ENCODE measurements around the gene ARID1B.

ARID1B gene

DNA sequence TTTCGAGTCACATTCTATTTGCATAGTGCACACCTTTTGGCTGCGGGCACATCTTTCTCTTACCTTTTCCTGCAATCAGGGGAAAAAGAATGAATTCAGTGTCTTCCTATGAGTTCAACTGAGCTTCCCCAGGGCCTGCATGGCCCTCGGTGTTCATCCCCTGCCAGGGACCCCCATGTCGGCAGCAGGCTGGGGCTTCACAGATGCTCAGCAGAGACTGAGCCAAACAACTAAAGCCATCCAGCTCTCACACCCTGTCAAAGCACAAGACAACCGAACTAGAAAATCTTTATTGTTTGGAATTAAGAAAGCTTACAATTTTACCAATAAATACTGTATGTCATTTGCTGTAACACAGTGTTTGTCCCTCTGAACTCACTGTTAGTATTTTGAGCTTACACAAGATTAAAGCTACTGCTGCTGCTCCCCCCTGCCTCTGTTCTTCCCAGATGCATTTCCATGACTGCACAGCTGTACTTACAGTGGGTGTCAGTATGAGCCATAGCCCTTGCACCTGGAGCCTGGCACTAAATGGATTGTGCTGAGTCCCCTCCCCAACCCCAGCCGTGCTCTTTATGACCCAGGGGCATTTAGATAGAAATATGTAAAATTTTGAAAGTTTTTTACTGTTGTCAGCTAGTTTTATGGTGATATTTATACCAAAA, 340.4 kb downstream of the ARID1B start:
- DNase-seq, result no peak

GRCh38 chr6:157119502-157120027, 342.4 kb downstream of the ARID1B start:
- no peak for DNase-seq

DNA sequence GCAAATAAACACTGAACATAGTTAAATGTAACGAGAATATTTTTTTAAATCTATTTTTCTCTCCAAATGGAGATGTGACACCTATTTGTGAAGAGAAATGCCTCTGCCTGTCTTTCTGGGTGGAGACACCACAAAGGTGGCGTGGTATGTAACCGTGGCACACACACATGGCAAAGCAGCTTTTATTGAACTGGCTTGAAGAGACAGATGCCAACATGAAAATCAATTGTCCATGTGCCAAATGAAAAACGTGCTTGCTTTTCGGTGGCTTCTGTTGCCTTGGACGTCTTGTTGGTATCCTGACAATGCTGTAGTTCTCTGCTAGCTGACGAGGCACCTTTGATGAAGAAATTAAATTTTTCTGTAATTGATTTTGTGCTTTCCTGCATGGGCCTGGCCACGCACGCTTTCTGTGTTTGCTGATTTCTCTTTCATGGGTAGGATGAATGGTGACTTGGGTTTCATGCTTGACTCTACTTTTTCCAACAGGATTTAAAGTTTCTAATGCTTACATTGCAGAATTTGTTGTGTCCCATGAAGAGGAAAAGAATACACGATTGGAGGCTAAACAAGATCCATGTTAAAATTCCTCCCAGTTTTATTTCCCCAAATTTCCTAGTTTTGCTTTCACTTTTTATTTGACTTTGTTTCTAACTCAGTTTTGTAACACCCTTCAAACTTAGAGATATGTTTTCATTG, 343.5 kb downstream of the ARID1B start:
- DNase-seq, result no peak

DNA sequence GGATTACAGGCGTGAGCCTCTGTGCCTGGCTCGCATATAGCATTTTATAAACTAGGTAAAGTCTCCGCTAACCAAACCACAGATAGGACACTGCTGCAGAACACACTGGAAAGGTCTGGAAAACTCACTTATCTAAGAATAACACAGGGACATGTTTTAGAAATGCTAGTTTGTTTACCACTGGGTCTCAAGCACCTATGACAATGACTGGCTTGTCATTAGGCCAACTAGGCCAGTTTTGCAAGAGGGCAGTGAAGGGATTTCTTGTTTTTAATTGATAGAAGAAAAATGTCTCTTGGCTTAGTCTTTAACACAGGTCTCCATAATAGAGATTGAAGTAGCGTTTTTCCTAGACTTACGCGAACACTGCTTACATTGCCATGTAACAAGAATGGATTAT, 344.7 kb downstream of the ARID1B start:
- no peak for DNase-seq

- no peak for DNase-seq
These were observed 346.1 kb downstream of the ARID1B start for GRCh38 chr6:157123234-157123633.

GRCh38 chr6:157124485-157125254, 347.5 kb downstream of the ARID1B start:
- no peak for DNase-seq

GRCh38 chr6:157125531-157125930, 348.4 kb downstream of the ARID1B start:
- no peak for DNase-seq

- DNase-seq, result no peak
These were observed 349.3 kb downstream of the ARID1B start for GRCh38 chr6:157126183-157127098.

DNA sequence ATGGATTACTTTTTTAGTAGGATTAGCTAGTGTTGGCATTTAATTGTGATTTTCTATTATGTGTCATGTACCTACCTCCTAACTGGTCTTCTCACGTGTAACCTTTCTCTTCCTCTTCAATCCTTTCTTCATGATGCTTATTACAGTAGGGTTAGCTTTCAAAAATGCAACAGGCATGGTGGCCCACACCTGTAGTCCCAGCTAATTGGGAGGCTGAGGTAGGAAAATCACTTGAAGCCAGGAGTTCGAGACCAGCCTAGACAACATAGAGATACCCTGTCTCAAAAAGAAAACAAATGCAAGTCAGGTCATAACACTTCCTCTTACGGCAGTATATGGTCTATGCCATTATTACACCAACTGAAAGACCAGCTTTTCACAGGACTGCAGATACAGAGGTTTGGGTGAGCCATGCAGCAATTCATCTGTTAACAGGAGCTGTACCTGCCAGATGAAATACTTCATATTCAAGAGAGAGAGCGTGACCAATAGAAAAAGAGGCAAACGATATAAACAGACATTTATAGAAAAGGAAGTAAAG, 351.1 kb downstream of the ARID1B start:
- no peak for DNase-seq

- DNase-seq, result no peak
These were observed 354.1 kb downstream of the ARID1B start for GRCh38 chr6:157131250-157131649.

DNA sequence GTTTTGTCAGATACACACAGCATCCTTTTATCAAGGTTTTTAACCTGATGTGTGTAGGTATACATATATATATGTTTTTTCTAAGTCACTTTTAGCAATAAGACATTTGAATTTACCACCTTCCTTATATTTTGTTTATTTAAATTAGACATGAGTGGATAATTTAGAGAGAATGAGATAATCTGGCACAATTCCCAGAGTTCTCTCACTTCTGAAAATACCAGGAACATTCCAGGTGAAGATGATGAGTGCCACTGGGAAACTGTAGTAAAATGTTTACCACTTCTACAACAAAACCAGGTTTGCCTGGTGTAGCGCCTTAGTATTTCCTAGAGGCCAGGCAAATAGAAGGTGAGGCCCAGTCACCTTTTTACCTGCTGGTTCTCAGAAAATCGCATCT, 356.7 kb downstream of the ARID1B start:
- DNase-seq, result peak; percentile 42

DNA sequence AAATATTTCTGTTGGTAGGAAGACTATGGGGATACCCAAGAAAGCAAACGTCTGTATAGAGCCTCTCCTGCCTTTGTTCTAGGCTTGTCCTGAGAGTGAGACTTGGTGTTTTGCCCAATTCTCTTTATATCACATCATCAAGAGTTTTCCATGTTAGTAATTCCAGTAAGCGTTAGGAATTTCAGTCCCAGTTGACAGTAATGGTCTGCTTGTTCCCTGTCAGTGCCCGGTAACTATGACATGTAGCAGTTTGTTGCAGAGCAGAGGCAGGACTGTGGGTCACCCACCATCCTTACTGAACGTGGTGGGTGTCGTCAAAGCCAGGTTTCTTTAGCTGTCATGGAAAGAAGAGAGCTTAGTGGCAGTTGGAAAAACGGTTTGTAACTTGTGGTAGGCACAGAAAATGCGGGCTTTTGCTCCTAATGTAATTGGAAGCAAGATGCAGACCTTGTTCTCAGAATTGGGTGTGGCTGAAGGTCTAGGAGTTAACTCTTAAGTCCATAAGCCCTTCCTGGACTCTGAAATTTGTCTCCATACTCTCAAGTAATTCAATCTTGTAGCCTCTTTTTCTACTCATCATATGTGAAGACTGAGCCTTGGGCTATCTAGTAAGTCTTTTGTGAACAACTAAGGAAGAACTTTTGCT, 357.3 kb downstream of the ARID1B start:
- peak; percentile 15 for DNase-seq

- DNase-seq, result peak; percentile 50
These were observed 358.5 kb downstream of the ARID1B start for GRCh38 chr6:157135691-157136090.

DNA sequence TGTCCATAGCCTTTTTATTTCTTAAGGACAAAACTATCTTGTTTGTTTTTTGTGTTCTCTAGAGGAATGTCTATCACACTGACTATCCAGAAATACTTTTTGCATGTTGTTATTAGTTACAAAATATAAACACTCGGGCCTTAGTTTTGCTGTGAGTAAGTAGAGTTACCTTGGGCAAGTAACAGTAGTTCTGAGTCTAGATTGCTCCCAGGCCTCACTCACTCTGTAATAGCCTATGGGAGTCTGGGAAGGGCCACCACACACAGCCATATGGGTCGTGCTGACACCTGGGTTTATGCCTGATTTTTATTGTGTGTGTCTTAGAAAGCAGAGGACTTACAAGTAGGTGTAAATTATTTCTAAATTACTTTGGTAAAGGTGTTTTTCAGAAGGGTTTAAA, 360.3 kb downstream of the ARID1B start:
- DNase-seq, result no peak

DNA sequence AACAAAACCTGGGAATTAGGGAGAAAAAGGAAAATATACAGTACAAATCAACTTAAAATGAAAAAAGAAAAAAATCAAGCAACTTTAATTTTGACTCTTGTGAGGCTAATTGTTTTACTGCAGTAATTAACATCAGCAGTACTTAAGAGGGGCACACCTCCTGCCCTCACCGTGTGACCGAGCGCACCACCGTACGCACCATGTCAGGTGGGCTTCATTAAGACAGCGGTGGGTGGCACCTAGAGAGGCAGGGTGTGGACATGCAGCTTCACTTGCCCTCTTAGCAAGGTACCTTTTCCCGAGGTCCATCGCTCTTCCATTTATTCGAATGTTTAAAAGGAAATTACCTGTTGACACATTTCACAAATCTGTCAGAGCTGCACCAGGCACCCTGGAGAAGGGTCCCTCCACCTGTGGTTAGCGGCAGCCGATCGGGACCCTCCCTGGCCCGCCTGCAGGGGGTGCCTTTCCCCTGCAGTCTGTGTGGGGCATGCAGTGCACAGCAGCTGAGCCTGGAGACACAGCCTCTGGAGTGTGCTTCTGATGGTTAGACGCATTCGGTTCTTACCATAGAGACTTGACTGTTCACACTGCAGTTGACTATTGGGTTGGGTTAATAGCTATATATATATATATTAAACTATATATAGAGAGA, 362.0 kb downstream of the ARID1B start:
- no peak for DNase-seq

DNA sequence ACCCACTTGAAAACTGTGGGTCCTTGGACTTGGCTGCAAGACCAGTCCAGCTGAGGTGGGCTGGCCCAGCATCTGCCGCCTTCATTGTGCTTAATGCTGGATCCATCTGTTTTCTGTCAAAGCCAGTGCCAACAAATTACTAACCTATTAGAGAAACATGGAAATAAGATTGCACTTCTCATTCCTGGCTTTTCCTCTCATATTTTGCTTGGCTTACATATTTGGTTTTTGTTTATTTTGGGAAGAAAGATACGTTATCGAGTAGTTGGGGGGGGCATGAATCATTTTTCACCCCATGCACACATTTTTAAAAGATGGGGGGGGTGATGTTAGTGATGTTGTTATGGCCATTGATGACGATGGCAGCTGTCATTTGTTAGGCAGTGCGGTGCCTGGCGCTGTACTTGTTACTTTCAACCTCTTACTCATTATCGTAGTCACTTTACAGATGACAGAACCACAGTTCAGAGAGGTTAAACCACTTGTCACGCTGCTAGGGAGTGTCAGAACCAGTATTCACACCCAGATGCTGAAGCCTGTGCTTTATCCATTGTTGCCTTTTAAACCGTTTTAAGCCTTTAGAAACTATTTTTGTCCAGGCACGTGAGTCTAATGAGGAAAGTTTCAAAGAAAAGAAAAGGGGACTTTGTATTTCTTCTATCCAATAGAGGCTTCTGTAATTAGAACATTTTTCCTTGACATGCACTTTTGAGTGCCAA, 366.2 kb downstream of the ARID1B start:
- DNase-seq, result peak; percentile 69

- no peak for DNase-seq
These were observed 367.0 kb downstream of the ARID1B start for GRCh38 chr6:157143890-157144798.

GRCh38 chr6:157144859-157145568, 367.8 kb downstream of the ARID1B start:
- no peak for DNase-seq
